Endothelial cell (in vitro differentiated cells): ENCODE results near the gene KLF1. TPM values are rescaled to one million over a fixed set of nuclear protein-coding genes. Genes with fewer than 3 reads are reported as not detected.
A peak's percentile ranks its signal among the peaks of the same experiment; 100 is the strongest.

Experiments
- DNase-seq: peaks from one replicate; pipeline ENCODE4 v3.0.0; 2021; ENCODE audit warnings: low spot score
- H3K27ac Mint-ChIP-seq: one replicate; pipeline ENCODE4 v1.8.0; 2021; ENCODE audit warnings: mixed read lengths, inconsistent platforms; ENCODE audit not compliant: unreplicated experiment
- H3K27me3 Mint-ChIP-seq: one replicate; pipeline ENCODE4 v1.8.0; 2021; ENCODE audit warnings: mild to moderate bottlenecking, moderate library complexity, mixed read lengths, inconsistent platforms; ENCODE audit not compliant: unreplicated experiment
- H3K36me3 Mint-ChIP-seq: one replicate; pipeline ENCODE4 v1.8.0; 2021; ENCODE audit warnings: mild to moderate bottlenecking, low read depth, mixed read lengths, inconsistent platforms; ENCODE audit not compliant: unreplicated experiment
- H3K4me1 Mint-ChIP-seq: one replicate; pipeline ENCODE4 v1.8.0; 2021; ENCODE audit warnings: mild to moderate bottlenecking, mixed read lengths, inconsistent platforms; ENCODE audit not compliant: unreplicated experiment
- H3K4me3 Mint-ChIP-seq: one replicate; pipeline ENCODE4 v1.8.0; 2021; ENCODE audit warnings: mild to moderate bottlenecking, mixed read lengths, inconsistent platforms; ENCODE audit not compliant: unreplicated experiment
- H3K9me3 Mint-ChIP-seq: one replicate; pipeline ENCODE4 v1.8.0; 2021; ENCODE audit warnings: mixed read lengths, inconsistent platforms; ENCODE audit not compliant: unreplicated experiment
- CTCF ChIP-seq: fragments of 200-600 bp; sonication (generic); IDR thresholded peaks from one replicate; pipeline ENCODE4 v1.5.0; 2021; ENCODE audit warnings: antibody characterized with exemption; ENCODE audit not compliant: unreplicated experiment
- total RNA-seq: library from RNA; stranded (reverse); fragmentation: NEBNext Ultra II Directional; extraction: Animal tissue kit (Norgen Biotek cat#: 25700); gene quantifications from one replicate; pipeline ENCODE4 v1.2.1, GENCODE V29; 2021; ENCODE audit not compliant: unreplicated experiment

The KLF1 gene
- total RNA-seq, 1 donor from 2014 or later: 0.54 TPM

- Mint-ChIP-seq H3K27me3 (peaks cover 15% of the 10 kb centered on the region), H3K4me3 (peak overlapping the region; percentile 89), H3K27ac (no peak overlapping the region), H3K36me3 (peaks cover 6% of the 10 kb centered on the region), H3K9me3 (no peaks in the 10 kb centered on the region), H3K4me1 (peaks cover 6% of the 10 kb centered on the region)
- DNase-seq: no peak
- peak; percentile 35 for TF ChIP-seq CTCF
These were observed 1.0 kb downstream of the KLF1 start for GRCh38 chr19:12885749-12886650.

GRCh38 chr19:12884926-12885748 lies 1.9 kb downstream of the KLF1 start:
- Mint-ChIP-seq H3K4me1 (peaks cover 6% of the 10 kb centered on the region), H3K27ac (no peak overlapping the region), H3K4me3 (peak overlapping the region; percentile 51), H3K27me3 (peaks cover 11% of the 10 kb centered on the region), H3K9me3 (no peaks in the 10 kb centered on the region), H3K36me3 (peaks cover 6% of the 10 kb centered on the region)
- peak; percentile 66 for TF ChIP-seq CTCF
- DNase-seq: peak; percentile 77

GRCh38 chr19:12884627-12884925 lies 2.4 kb downstream of the KLF1 start:
- Mint-ChIP-seq H3K27me3 (peaks cover 11% of the 10 kb centered on the region), H3K27ac (no peak overlapping the region), H3K4me3 (no peak overlapping the region), H3K9me3 (no peaks in the 10 kb centered on the region), H3K36me3 (peaks cover 6% of the 10 kb centered on the region), H3K4me1 (peaks cover 6% of the 10 kb centered on the region)
- TF ChIP-seq CTCF: no peak
- no peak for DNase-seq

GRCh38 chr19:12884202-12884601 lies 2.8 kb downstream of the KLF1 start:
- Mint-ChIP-seq H3K27me3 (peaks cover 11% of the 10 kb centered on the region), H3K27ac (no peak overlapping the region), H3K4me3 (no peak overlapping the region), H3K4me1 (peaks cover 6% of the 10 kb centered on the region), H3K9me3 (no peaks in the 10 kb centered on the region), H3K36me3 (peaks cover 6% of the 10 kb centered on the region)
- no peak for DNase-seq
- no peak for TF ChIP-seq CTCF

GRCh38 chr19:12882589-12882988 lies 4.4 kb downstream of the KLF1 start:
- Mint-ChIP-seq H3K9me3 (no peaks in the 10 kb centered on the region), H3K4me3 (peak overlapping the region; percentile 63), H3K4me1 (peaks cover 6% of the 10 kb centered on the region), H3K27me3 (peaks cover 11% of the 10 kb centered on the region), H3K27ac (no peak overlapping the region), H3K36me3 (peaks cover 6% of the 10 kb centered on the region)
- no peak for DNase-seq
- TF ChIP-seq CTCF: no peak
